CD14-positive monocyte (primary cell): ENCODE results near the gene ORAI3. TPM values are rescaled to one million over a fixed set of nuclear protein-coding genes. Genes with fewer than 3 reads are reported as not detected.

Source experiments
- DNase-seq, 3 donors: peaks; one replicate each; pipeline ENCODE4 v3.0.0-alpha.2; 2011 to 2022
- H2AFZ ChIP-seq: 2 replicates; pipeline ENCODE4 v1.6.0; 2012; ENCODE audit warnings: mild to moderate bottlenecking, low read depth, low read length, inconsistent platforms; ENCODE audit not compliant: insufficient read depth, poor library complexity, severe bottlenecking
- H3K27ac ChIP-seq, 2 donors: 1 replicate in 1 of 2; 2 replicates in 1 of 2; pipeline ENCODE4 v1.5.1; 2012 to 2013; ENCODE audit warnings: low read length in 2 of 2, control low read depth in 1 of 2, inconsistent platforms in 1 of 2, low read depth in 1 of 2, mild to moderate bottlenecking in 1 of 2
- H3K27me3 ChIP-seq, 2 donors: one replicate each; pipeline versions ENCODE4 v1.6.0 to v1.6.1; 2011 to 2013; ENCODE audit warnings: low read length in 2 of 2; ENCODE audit not compliant: control insufficient read depth in 2 of 2, insufficient read depth in 2 of 2
- H3K36me3 ChIP-seq, 2 donors: replicated peaks in 1 of 2; 1 replicate in 1 of 2; 2 replicates in 1 of 2; pipeline versions ENCODE4 v1.5.1 to v1.6.1; 2012 to 2013; ENCODE audit warnings: low read length in 2 of 2, control low read depth in 1 of 2, inconsistent platforms in 1 of 2, mild to moderate bottlenecking in 1 of 2; ENCODE audit not compliant: insufficient read depth in 2 of 2, control insufficient read depth in 1 of 2
- H3K4me1 ChIP-seq, 2 donors: 1 replicate in 1 of 2; 2 replicates in 1 of 2; pipeline versions ENCODE4 v1.5.1 to v1.6.1; 2012 to 2013; ENCODE audit warnings: low read length in 2 of 2, control low read depth in 1 of 2, inconsistent platforms in 1 of 2, mild to moderate bottlenecking in 1 of 2, moderate library complexity in 1 of 2; ENCODE audit not compliant: insufficient read depth in 2 of 2, control insufficient read depth in 1 of 2
- H3K4me2 ChIP-seq: replicated peaks from 2 replicates; pipeline ENCODE3; 2012; ENCODE audit warnings: low read length, moderate library complexity, mild to moderate bottlenecking; ENCODE audit not compliant: poor library complexity, severe bottlenecking; ENCODE audit errors: extremely low read depth
- H3K4me3 ChIP-seq, 3 experiments: fragments of 200-600 bp in 1 of 3; sonication (generic) in 1 of 3; replicated peaks in 1 of 3; 1 replicate in 2 of 3; 2 replicates in 1 of 3; pipeline ENCODE4 v1.5.1; 2011 to 2013; ENCODE audit warnings: low read length in 3 of 3, mild to moderate bottlenecking in 3 of 3, control low read depth in 2 of 3, low read depth in 2 of 3, inconsistent platforms in 1 of 3, moderate library complexity in 1 of 3
- H3K79me2 ChIP-seq: 2 replicates; pipeline ENCODE4 v1.6.0; 2012; ENCODE audit warnings: mild to moderate bottlenecking, control low read depth, inconsistent platforms, low read length, moderate library complexity; ENCODE audit not compliant: insufficient read depth
- H3K9ac ChIP-seq: 2 replicates; pipeline ENCODE4 v1.6.0; 2017; ENCODE audit warnings: low read length, mild to moderate bottlenecking; ENCODE audit not compliant: insufficient read depth, poor library complexity, severe bottlenecking
- H3K9me3 ChIP-seq, 2 donors: replicated peaks in 1 of 2; 1 replicate in 1 of 2; 2 replicates in 1 of 2; pipeline versions ENCODE4 v1.5.1 to v1.6.1; 2012 to 2013; ENCODE audit warnings: low read length in 2 of 2, control low read depth in 1 of 2; ENCODE audit not compliant: control insufficient read depth in 1 of 2, insufficient read depth in 1 of 2
- H4K20me1 ChIP-seq: 2 replicates; pipeline ENCODE4 v1.6.0; 2012; ENCODE audit warnings: mild to moderate bottlenecking, low read length, control low read depth, moderate library complexity; ENCODE audit not compliant: insufficient read depth
- H3K27ac Mint-ChIP-seq, 7 donors: one replicate each; pipeline ENCODE4 v1.8.0; 2020; ENCODE audit warnings: mild to moderate bottlenecking in 7 of 7, mixed read lengths in 7 of 7, moderate library complexity in 6 of 7, inconsistent platforms in 2 of 7
- H3K27me3 Mint-ChIP-seq, 3 donors: one replicate each; pipeline ENCODE4 v1.8.0; 2021 to 2022; ENCODE audit warnings: low read depth in 3 of 3, mild to moderate bottlenecking in 3 of 3, mixed read lengths in 3 of 3, moderate library complexity in 3 of 3, inconsistent platforms in 1 of 3
- H3K36me3 Mint-ChIP-seq, 2 donors: one replicate each; pipeline ENCODE4 v1.8.0; 2020; ENCODE audit warnings: mixed read lengths in 2 of 2, inconsistent platforms in 1 of 2, mild to moderate bottlenecking in 1 of 2
- H3K4me1 Mint-ChIP-seq: one replicate; pipeline ENCODE4 v1.8.0; 2020; ENCODE audit warnings: mild to moderate bottlenecking, mixed read lengths
- H3K4me3 Mint-ChIP-seq, 2 donors: one replicate each; pipeline ENCODE4 v1.8.0; 2020; ENCODE audit warnings: mild to moderate bottlenecking in 2 of 2, mixed read lengths in 2 of 2, moderate library complexity in 1 of 2
- H3K9me3 Mint-ChIP-seq, 7 donors: one replicate each; pipeline ENCODE4 v1.8.0; 2020 to 2022; ENCODE audit warnings: mixed read lengths in 7 of 7, mild to moderate bottlenecking in 6 of 7, moderate library complexity in 6 of 7, inconsistent platforms in 2 of 7
- WGBS: methylation state at CpG from one replicate; pipeline ENCODE4 v1.1.5; 2013; ENCODE audit warnings: missing lambda C conversion rate; ENCODE audit not compliant: insufficient coverage; 5-methylcytosine and 5-hydroxymethylcytosine counted together
- intact Hi-C, 2 donors: fragments of 100-400 bp; cut with micrococcal nuclease; formaldehyde crosslinking; loops; one replicate each; pipeline versions ENCODE4 v1.15.0 to v1.15.1; 2023
- polyA plus RNA-seq, 3 donors: library from polyadenylated mRNA; depleted of rRNA in 1 of 3; unstranded in 2 of 3; stranded (reverse) in 1 of 3; fragments of 300-500 nt in 2 of 3; fragments of >200 nt in 1 of 3; fragmentation: Illumina TruSeq in 2 of 3; gene quantifications; 1 replicate in 2 of 3; 2 replicates in 1 of 3; pipeline ENCODE4 v1.2.3, GENCODE V29; 2012 to 2021
- TF ChIP-seq, protein P1 (sequence below): fragments of 200-600 bp; IDR thresholded peaks from one replicate; pipeline ENCODE4 v1.8.0; 2022; ENCODE audit warnings: antibody characterized with exemption, mild to moderate bottlenecking

The ORAI3 gene
- polyA plus RNA-seq, 3 donors = 34.3 to 80.3 (median 76.8) TPM

GRCh38 chr16:30985401-30986128, 36.7 kb downstream of the ORAI3 start:
- Mint-ChIP-seq H3K27ac (peak overlapping the region in 2 of 7 donors; percentile 43 to 58), H3K27me3 (peaks cover 0 to 2% (median 0%) of the 10 kb centered on the region in 3 donors), H3K36me3 (peaks cover 31 to 46% of the 10 kb centered on the region in 2 donors), H3K4me3 (peak overlapping the region in 1 of 2 donors; percentile 57), H3K4me1 (peaks cover 4% of the 10 kb centered on the region), H3K9me3 (peaks cover 0 to 3% (median 0%) of the 10 kb centered on the region in 7 donors)
- no peak for DNase-seq
- intact Hi-C loops = loop anchor here (1.0 to 10.0 kb wide), 6 partner anchors 109 to 879 kb away; partner anchors contain the start of genes ZNF843 (in 2 of the 2), PRSS36 (in 1 of the 2) and VKORC1 (in 1 of the 2)
- H3K36me3 ChIP-seq = peaks cover 33 to 39% of the 10 kb centered on the region in 2 donors
- H3K79me2 ChIP-seq = no peaks in the 10 kb centered on the region
- peak overlapping the region; percentile 66 for H2AFZ ChIP-seq
- H3K4me1 ChIP-seq = peaks cover 8 to 19% of the 10 kb centered on the region in 2 donors
- WGBS = 82% methylated on average over 17 of the region's 20 CpGs
- peak overlapping the region in 1 of 3 experiments; percentile 38 for H3K4me3 ChIP-seq
- no peaks in the 10 kb centered on the region for H4K20me1 ChIP-seq
- no peak overlapping the region for H3K9ac ChIP-seq
- no peaks in the 10 kb centered on the region for H3K27me3 ChIP-seq
- H3K4me2 ChIP-seq = peak overlapping the region; percentile 53
- no peaks in the 10 kb centered on the region for H3K9me3 ChIP-seq
- no peak overlapping the region for H3K27ac ChIP-seq
- TF ChIP-seq, protein P1, sequence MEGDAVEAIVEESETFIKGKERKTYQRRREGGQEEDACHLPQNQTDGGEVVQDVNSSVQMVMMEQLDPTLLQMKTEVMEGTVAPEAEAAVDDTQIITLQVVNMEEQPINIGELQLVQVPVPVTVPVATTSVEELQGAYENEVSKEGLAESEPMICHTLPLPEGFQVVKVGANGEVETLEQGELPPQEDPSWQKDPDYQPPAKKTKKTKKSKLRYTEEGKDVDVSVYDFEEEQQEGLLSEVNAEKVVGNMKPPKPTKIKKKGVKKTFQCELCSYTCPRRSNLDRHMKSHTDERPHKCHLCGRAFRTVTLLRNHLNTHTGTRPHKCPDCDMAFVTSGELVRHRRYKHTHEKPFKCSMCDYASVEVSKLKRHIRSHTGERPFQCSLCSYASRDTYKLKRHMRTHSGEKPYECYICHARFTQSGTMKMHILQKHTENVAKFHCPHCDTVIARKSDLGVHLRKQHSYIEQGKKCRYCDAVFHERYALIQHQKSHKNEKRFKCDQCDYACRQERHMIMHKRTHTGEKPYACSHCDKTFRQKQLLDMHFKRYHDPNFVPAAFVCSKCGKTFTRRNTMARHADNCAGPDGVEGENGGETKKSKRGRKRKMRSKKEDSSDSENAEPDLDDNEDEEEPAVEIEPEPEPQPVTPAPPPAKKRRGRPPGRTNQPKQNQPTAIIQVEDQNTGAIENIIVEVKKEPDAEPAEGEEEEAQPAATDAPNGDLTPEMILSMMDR = no peak

GRCh38 chr16:30986129-30986991, 37.5 kb downstream of the ORAI3 start:
- TF ChIP-seq, protein P1 = no peak
- no peaks in the 10 kb centered on the region for H3K27me3 ChIP-seq
- H3K36me3 Mint-ChIP-seq = peaks cover 26 to 38% of the 10 kb centered on the region in 2 donors
- WGBS = 98% methylated on average over 27 of the region's 29 CpGs
- peaks cover 25 to 31% of the 10 kb centered on the region in 2 donors for H3K36me3 ChIP-seq
- peaks cover 0 to 2% (median 0%) of the 10 kb centered on the region in 3 donors for H3K27me3 Mint-ChIP-seq
- H3K4me1 Mint-ChIP-seq = peaks cover 4% of the 10 kb centered on the region
- H3K4me3 Mint-ChIP-seq = no peak overlapping the region
- H3K4me2 ChIP-seq = no peak overlapping the region
- peaks cover 0 to 3% (median 0%) of the 10 kb centered on the region in 7 donors for H3K9me3 Mint-ChIP-seq
- peak overlapping the region in 2 of 7 donors; percentile 61 to 79 for H3K27ac Mint-ChIP-seq
- peaks cover 8 to 19% of the 10 kb centered on the region in 2 donors for H3K4me1 ChIP-seq
- H3K9ac ChIP-seq = no peak overlapping the region
- intact Hi-C loops = loop anchor here (5.0 to 10.0 kb wide), 4 partner anchors 168 to 878 kb away; partner anchors contain the start of genes ZNF843 (in 2 of the 2) and PRSS36 (in 1 of the 2)
- no peak overlapping the region for H3K4me3 ChIP-seq
- H2AFZ ChIP-seq = no peak overlapping the region
- no peaks in the 10 kb centered on the region for H3K79me2 ChIP-seq
- no peaks in the 10 kb centered on the region for H3K9me3 ChIP-seq
- H3K27ac ChIP-seq = no peak overlapping the region
- no peak for DNase-seq
- no peaks in the 10 kb centered on the region for H4K20me1 ChIP-seq
